Activated CD8-positive, alpha-beta memory T cell treated with anti-CD3 and anti-CD28 coated beads, Interleukin-2, amount 50 U/mL, for 24 hours (primary cell): ENCODE data around the gene CFAP107.
"Not testable (repeated sequence)": the region's sequence is repeated elsewhere in the genome, so short reads cannot be mapped to it uniquely, and the experiment has no call there.

Source experiments
- DNase-seq: peaks from one replicate; pipeline ENCODE4 v3.0.0-alpha.2; 2020; ENCODE audit errors: extremely low read depth

The CFAP107 gene

GRCh38 chr1:12778061-12778460, 32.1 kb downstream of the CFAP107 start:
- DNase-seq = no peak

- no peak for DNase-seq
Measured at GRCh38 chr1:12778907-12779306, 32.9 kb downstream of the CFAP107 start.

GRCh38 chr1:12781488-12781887, 35.5 kb downstream of the CFAP107 start:
- not testable (repeated sequence) for DNase-seq

GRCh38 chr1:12783783-12784182, 37.8 kb downstream of the CFAP107 start:
- DNase-seq = not testable (repeated sequence)

GRCh38 chr1:12784729-12785128, 38.7 kb downstream of the CFAP107 start:
- DNase-seq = not testable (repeated sequence)

DNA sequence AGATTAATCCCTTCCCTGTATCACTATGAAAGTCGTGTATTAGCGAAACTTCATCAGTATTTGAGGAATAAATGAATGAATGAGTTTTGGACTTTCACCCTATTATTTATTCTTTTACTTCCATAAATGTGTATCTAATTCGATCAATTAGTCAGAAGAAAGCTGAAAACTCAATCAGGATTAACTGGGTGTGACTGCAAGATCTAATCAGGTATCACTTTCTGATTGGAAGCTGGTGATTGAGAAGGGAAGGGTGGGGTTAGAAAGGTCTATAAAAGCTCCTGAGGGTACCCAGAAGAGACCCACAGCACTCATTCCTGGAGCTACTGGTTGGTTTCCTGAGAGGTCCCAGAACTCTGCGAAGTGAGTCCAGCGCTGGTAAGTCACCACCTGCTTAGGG, 45.1 kb downstream of the CFAP107 start, which contains the start of gene PRAMEF1:
TSS of gene PRAMEF1 (plus strand) at position 301 of the 400 bp plus-strand sequence. CDS start 1,831 bp downstream, outside the sequence.
- not testable (repeated sequence) for DNase-seq

DNA sequence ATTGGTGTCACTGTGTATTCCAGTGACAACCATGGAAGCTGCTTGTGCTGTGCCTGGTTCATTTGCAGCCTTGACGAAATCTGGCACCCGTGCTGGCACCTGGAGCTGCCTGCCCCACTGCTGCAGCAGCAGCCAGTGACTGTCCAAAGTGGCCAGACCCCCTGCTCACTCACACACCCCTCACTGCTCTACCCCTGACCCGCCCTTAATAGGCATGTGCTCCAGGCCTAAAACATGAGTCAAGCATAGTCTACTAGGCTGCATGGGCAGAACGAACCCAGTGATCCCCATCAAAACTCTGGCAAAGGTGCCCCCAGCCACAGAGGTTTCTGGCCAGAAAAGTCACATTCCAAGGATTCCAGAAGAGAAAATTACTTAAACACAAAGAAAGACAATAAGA, 52.9 kb downstream of the CFAP107 start:
- no peak for DNase-seq

- no peak for DNase-seq
Measured at GRCh38 chr1:12799730-12800129, 53.7 kb downstream of the CFAP107 start.

DNA sequence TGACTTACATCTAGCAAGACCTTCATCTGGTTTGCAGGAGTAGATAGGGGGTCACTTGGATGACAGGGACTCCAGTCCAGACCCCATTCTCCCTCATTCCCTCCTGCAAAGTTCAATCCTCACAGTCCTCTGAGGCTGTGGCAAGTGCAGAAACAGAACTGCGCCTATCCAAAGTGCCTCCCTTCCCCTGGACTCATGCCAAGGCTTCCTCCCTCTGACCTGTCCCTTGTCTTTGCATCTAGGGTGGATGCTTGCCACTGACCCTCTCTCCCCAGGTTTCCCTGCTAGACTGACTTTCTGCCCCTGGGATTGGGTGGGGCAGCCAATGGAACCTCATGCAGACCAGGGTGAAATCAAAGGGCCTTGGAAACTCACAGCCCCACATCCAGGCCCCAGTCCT, 63.9 kb downstream of the CFAP107 start:
- no peak for DNase-seq

GRCh38 chr1:12810691-12811408, 64.8 kb downstream of the CFAP107 start:
- no peak for DNase-seq

- DNase-seq = no peak
Measured at GRCh38 chr1:12811409-12811784, 65.4 kb downstream of the CFAP107 start.
